Prostate gland (tissue), 2 donors: ENCODE results near the gene PBX3. TPM values are rescaled to one million over a fixed set of nuclear protein-coding genes. Genes with fewer than 3 reads are reported as not detected.

ENCODE experiments used
- DNase-seq: peaks from one replicate; pipeline ENCODE4 v3.0.0-alpha.2; 2019; ENCODE audit warnings: low spot score
- H3K27ac ChIP-seq, 2 donors: fragments of 200-600 bp; sonication (generic); 2 replicates each; pipeline ENCODE4 v1.5.1; 2017 to 2019
- H3K27me3 ChIP-seq: fragments of 200-600 bp; sonication (generic); replicated peaks from 2 replicates; pipeline ENCODE4 v1.5.1; 2019; ENCODE audit not compliant: insufficient read depth
- H3K36me3 ChIP-seq, 2 donors: fragments of 200-600 bp; sonication (generic); 1 replicate in 1 of 2; 2 replicates in 1 of 2; pipeline versions ENCODE4 v1.5.1 to v1.8.1; 2017 to 2019
- H3K4me1 ChIP-seq: fragments of 200-600 bp; sonication (generic); replicated peaks from 2 replicates; pipeline ENCODE4 v1.5.1; 2019
- H3K4me3 ChIP-seq, 2 donors: fragments of 200-600 bp; sonication (generic); 2 replicates each; pipeline ENCODE4 v1.5.1; 2017 to 2019
- H3K9me3 ChIP-seq: fragments of 200-600 bp; sonication (generic); 2 replicates; pipeline ENCODE4 v1.5.1; 2017
- CTCF ChIP-seq, 4 experiments: fragments of 200-600 bp in 2 of 4; fragments of 450-650 bp in 2 of 4; sonication (generic) in 2 of 4; IDR thresholded peaks; 1 replicate in 3 of 4; 2 replicates in 1 of 4; pipeline ENCODE4 v1.5.1; 2016 to 2019; ENCODE audit warnings: antibody characterized with exemption in 4 of 4, mild to moderate bottlenecking in 2 of 4, moderate library complexity in 2 of 4
- POLR2A ChIP-seq: fragments of 450-650 bp; IDR thresholded peaks from one replicate; pipeline ENCODE4 v1.6.1; 2016; ENCODE audit warnings: antibody characterized with exemption, mild to moderate bottlenecking
- POLR2AphosphoS5 ChIP-seq: sonication (generic); formaldehyde crosslinking; IDR thresholded peaks from one replicate; pipeline ENCODE4 v1.6.1; 2017; ENCODE audit warnings: antibody characterized with exemption
- WGBS: methylation state at CpG from one replicate; pipeline ENCODE4 v1.1.5; 2018; 5-methylcytosine and 5-hydroxymethylcytosine counted together
- intact Hi-C: fragments of 100-400 bp; cut with DNase I; formaldehyde crosslinking; loops from one replicate; pipeline ENCODE4 v1.14.2; 2022
- total RNA-seq, 2 donors: library from RNA; depleted of rRNA; stranded (reverse); fragments of >200 nt; gene quantifications; one replicate each; pipeline ENCODE4 v1.1.0, GENCODE V29; 2016

Gene PBX3
- total RNA-seq, 2 donors from 2014 or later = 48.5 to 77.6 TPM

GRCh38 chr9:125902214-125902613, 155.0 kb downstream of the PBX3 start:
- WGBS = 60% methylated on average over 3 of the region's 3 CpGs
- TF ChIP-seq CTCF (IDR thresholded peaks at IDR 0.05) = no peak
- TF ChIP-seq POLR2AphosphoS5 = no peak
- no peak for TF ChIP-seq POLR2A
- Histone ChIP-seq H3K9me3 (no peaks in the 10 kb centered on the region), H3K27me3 (no peaks in the 10 kb centered on the region), H3K4me1 (peaks cover 7% of the 10 kb centered on the region), H3K27ac (no peak overlapping the region), H3K4me3 (no peak overlapping the region), H3K36me3 (no peaks in the 10 kb centered on the region)
- intact Hi-C loops = no loop called here
- DNase-seq = no peak

DNA sequence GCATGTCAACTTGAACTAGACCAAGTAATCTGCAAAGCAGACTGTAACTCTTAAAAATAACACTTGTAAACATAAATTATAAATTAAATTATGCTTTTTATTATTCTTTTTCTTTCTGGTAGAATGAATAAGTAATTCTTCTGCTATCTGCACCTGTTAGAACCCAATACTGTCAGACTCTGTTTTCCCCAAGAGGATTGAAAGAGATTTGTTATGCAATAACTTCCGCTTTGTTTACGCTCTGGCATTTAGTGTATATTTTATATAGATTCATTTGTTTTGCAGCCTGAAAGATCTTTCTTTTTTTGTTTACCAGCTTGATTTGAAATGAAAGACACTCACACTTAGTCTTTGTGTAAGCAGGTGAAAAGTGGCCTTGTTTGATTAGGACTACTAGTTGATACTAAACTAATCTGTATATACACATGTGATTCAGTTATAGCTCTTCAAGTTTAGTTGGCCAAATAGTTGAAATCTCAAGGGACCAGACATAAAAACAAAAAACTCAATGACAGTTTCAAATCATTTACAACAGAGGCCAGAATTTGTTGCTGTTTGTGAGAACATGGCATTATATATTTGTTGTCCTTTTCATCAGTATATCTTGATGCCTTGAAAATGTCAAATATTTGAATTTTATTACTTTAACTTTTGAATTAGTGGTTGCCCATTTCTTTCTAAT, 155.8 kb downstream of the PBX3 start:
- WGBS = 91% methylated on average over 2 of the region's 2 CpGs
- intact Hi-C loops = no loop called here
- Histone ChIP-seq H3K9me3 (no peaks in the 10 kb centered on the region), H3K36me3 (no peaks in the 10 kb centered on the region), H3K4me1 (peaks cover 7% of the 10 kb centered on the region), H3K27ac (no peak overlapping the region), H3K4me3 (no peak overlapping the region), H3K27me3 (no peaks in the 10 kb centered on the region)
- DNase-seq = no peak
- TF ChIP-seq CTCF (IDR thresholded peaks at IDR 0.05) (no peak), POLR2A (no peak)

DNA sequence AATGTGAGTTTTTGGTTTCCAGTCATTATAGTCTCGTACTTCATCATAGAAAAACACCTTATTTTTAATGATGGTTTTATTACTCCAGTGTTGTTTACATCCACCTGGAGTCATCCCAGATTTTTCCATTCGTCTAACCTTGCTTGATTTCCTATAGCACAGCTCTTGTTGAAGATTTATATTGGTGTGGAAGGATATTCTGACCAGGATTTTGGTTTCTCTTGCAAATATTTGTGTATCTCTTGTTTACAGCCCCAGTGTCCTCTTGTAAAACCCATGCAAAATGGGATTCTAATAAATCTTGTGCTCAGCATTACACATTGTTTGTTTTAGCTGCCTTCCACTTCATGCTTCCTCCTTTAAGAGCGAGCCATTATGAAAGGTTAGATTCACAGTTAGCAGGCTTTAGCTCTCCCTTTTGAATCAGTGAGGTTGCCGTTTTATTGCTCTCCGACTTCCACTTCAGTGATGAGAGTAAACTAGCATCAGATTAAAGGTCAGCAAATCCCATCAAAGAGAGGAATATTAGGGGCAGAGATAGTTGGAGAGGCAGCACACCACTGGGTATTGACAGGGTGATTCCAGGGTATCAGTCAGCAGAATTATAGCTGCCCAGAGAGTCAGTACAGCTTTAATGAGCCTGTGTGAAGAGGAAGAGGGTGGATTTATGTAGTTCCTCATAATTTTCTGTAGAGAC, 157.1 kb downstream of the PBX3 start:
- Histone ChIP-seq H3K27ac (peak overlapping the region; percentile 21 to 38), H3K9me3 (no peaks in the 10 kb centered on the region), H3K4me3 (peak overlapping the region in 1 of 2 donors; percentile 3), H3K27me3 (no peaks in the 10 kb centered on the region), H3K4me1 (peaks cover 7% of the 10 kb centered on the region), H3K36me3 (no peaks in the 10 kb centered on the region)
- 15% methylated on average over 5 of the region's 5 CpGs for WGBS
- DNase-seq = peak; percentile 24
- intact Hi-C loops = no loop called here
- TF ChIP-seq POLR2AphosphoS5 (peak; percentile 78), CTCF (IDR thresholded peaks at IDR 0.05) (no peak), POLR2A (no peak)

DNA sequence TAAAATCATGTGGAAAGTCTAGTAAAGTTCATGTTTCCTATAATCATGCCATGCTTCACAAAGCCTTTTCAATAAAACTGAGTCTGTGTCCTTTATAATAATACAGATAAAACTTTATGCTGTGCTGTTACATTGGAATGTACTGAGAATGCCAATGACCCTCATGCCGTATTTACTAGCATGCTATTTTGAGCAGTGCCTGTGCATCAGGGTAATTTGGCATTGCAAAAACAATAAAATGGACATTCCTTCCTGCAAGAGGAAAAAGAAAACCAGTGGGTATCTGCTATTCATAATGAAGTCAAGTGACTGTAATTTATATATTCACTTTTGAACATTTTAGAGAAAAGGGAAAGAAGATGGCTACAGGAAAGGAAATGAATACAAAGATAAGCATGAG, 159.0 kb downstream of the PBX3 start:
- H3K27me3 ChIP-seq = no peaks in the 10 kb centered on the region
- no peaks in the 10 kb centered on the region for H3K9me3 ChIP-seq
- no peaks in the 10 kb centered on the region for H3K36me3 ChIP-seq
- 15% methylated on average over 1 of the region's 1 CpG for WGBS
- no peak for DNase-seq
- intact Hi-C loops = no loop called here
- H3K4me3 ChIP-seq = no peak overlapping the region
- peaks cover 7% of the 10 kb centered on the region for H3K4me1 ChIP-seq
- no peak for TF ChIP-seq POLR2AphosphoS5
- TF ChIP-seq CTCF (IDR thresholded peaks at IDR 0.05) = no peak
- no peak overlapping the region for H3K27ac ChIP-seq

- TF ChIP-seq POLR2AphosphoS5 = no peak
- no peak for TF ChIP-seq CTCF (IDR thresholded peaks at IDR 0.05)
- no peak for TF ChIP-seq POLR2A
- Histone ChIP-seq H3K9me3 (no peaks in the 10 kb centered on the region), H3K27ac (no peak overlapping the region), H3K36me3 (no peaks in the 10 kb centered on the region), H3K4me3 (no peak overlapping the region), H3K27me3 (no peaks in the 10 kb centered on the region), H3K4me1 (peaks cover 7% of the 10 kb centered on the region)
- intact Hi-C loops = no loop called here
- WGBS = 89% methylated on average over 1 of the region's 1 CpG
- DNase-seq = no peak
Measured at GRCh38 chr9:125906893-125907292, 159.7 kb downstream of the PBX3 start.
